Erythroblast (primary cell): ENCODE measurements around the gene CTNNAL1.

Source experiments
- GATA1 ChIP-seq: IDR thresholded peaks from 2 replicates; pipeline ENCODE4 v1.6.1; 2011; ENCODE audit warnings: low read depth, mild to moderate bottlenecking, control low read depth, low read length, moderate library complexity
- POLR2A ChIP-seq: IDR thresholded peaks from 2 replicates; pipeline ENCODE4 v1.6.1; 2011; ENCODE audit warnings: mild to moderate bottlenecking, low read length

DNA sequence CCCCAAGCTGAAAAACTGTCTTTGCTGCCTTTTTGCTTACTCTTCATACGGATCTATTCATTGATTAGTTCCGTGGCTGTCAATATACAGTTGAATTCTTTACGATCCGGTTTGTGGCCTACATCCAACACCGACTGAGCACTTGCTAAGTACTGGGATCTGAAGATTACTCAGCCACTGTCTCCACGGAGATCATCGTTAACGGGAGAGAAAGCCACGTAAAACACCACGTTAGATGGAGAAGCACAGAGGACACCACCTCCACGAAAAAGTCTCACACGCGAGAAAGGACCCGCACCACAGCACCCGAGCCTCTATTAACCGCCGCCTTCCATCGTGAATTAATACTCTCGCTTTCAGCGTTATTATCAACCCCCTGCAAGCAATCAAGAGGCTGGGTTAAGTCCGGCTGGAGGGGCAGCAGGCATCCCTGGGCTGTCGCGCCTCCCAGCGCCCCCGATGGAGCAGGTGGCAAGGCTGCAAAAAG lies 80.0 kb downstream of the CTNNAL1 start:
- TF ChIP-seq POLR2A (no peak), GATA1 (no peak)
